Kidney epithelial cell (primary cell): ENCODE results near the gene ARSB. TPM values are rescaled to one million over a fixed set of nuclear protein-coding genes. Genes with fewer than 3 reads are reported as not detected.

Source experiments
- DNase-seq: peaks from one replicate; pipeline ENCODE4 v3.0.0-alpha.2; 2010; ENCODE audit warnings: low read depth
- H3K27me3 ChIP-seq: 2 replicates; pipeline ENCODE4 v1.6.0; 2011; ENCODE audit warnings: low read length; ENCODE audit not compliant: control insufficient read depth, insufficient read depth
- H3K36me3 ChIP-seq: 2 replicates; pipeline ENCODE4 v1.5.1; 2011; ENCODE audit warnings: low read length; ENCODE audit not compliant: control insufficient read depth, insufficient read depth
- H3K4me3 ChIP-seq: 2 replicates; pipeline ENCODE4 v1.5.1; 2011; ENCODE audit warnings: low read depth, mild to moderate bottlenecking, control low read depth, low read length
- CTCF ChIP-seq: IDR thresholded peaks from 2 replicates; pipeline ENCODE4 v1.5.1; 2011; ENCODE audit warnings: mild to moderate bottlenecking, moderate library complexity, low read length, control low read depth, inconsistent platforms; ENCODE audit not compliant: insufficient read depth, poor library complexity, severe bottlenecking
- total RNA-seq: library from RNA; depleted of rRNA; stranded (reverse); fragments of >200 nt; gene quantifications from 2 replicates; pipeline ENCODE4 v1.2.3, GENCODE V29; 2015

The ARSB gene
- total RNA-seq, 1 donor from 2014 or later, result 17.5 TPM

DNA sequence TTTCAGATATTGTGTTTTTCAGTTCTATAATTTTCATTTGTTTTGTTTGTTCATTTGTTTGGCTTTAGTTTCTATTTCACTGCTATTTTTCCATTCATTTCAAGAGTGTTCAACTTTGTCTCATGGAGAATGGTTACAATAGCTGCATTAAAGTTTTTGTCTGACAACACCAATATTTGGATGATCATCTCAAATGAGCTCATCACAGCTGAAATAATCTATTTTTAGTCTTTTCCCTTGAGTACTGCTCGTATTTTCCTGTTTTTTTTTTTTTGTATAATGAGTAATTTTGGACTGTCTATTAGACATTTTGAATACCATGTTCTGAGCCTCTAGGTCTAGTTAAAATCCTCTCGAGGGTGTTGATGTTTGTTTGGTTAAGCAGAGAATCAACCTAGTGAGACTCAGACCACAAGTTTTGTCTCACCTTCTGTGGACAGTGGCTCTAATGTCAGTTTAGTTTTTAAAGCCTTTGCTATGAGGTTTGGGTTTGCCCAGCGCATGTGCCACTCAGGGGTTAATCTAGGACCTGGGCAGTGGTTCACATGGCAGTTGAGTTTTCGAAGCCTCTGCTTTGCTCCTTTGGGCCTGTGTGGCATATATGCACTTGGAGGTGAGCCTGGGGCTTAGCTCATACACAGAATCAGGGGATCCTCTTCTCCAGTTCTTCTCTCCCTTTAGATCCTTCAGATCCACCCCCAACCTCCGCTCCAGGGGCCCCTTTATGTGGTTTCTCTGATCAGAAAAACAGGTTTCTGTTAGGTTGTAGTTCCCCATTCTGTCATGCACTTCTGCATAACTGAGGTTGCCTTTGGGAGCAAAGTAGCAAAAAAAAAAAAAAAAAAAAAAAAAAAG is 79.8 kb downstream of the ARSB start:
- no peak overlapping the region for H3K4me3 ChIP-seq
- no peaks in the 10 kb centered on the region for H3K27me3 ChIP-seq
- no peaks in the 10 kb centered on the region for H3K36me3 ChIP-seq
- TF ChIP-seq CTCF, result no peak
- DNase-seq, result no peak

- DNase-seq, result no peak
- TF ChIP-seq CTCF, result no peak
- no peaks in the 10 kb centered on the region for H3K36me3 ChIP-seq
- no peaks in the 10 kb centered on the region for H3K27me3 ChIP-seq
- no peak overlapping the region for H3K4me3 ChIP-seq
Observed at GRCh38 chr5:78903861-78904260, 81.2 kb downstream of the ARSB start.

DNA sequence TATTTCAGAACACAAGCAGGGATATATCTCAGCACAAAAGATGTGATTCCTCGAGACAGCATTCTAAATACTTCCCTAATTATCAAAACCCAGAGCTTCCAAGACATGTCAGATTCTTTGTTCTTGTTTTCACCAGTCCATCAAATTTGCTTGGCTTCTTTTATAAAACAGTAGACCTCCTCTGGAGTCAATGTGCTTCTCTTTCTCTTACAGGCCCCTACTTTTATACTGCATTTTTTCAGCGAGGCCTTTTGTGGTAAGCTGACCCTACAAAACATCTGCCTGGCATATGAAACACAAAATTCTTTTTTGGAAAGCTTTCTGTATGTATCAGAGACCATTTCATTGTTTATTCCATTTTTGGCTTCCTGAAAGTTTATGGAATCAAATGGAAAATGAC is 81.8 kb downstream of the ARSB start:
- DNase-seq, result no peak
- Histone ChIP-seq H3K4me3 (no peak overlapping the region), H3K27me3 (no peaks in the 10 kb centered on the region), H3K36me3 (no peaks in the 10 kb centered on the region)
- no peak for TF ChIP-seq CTCF

DNA sequence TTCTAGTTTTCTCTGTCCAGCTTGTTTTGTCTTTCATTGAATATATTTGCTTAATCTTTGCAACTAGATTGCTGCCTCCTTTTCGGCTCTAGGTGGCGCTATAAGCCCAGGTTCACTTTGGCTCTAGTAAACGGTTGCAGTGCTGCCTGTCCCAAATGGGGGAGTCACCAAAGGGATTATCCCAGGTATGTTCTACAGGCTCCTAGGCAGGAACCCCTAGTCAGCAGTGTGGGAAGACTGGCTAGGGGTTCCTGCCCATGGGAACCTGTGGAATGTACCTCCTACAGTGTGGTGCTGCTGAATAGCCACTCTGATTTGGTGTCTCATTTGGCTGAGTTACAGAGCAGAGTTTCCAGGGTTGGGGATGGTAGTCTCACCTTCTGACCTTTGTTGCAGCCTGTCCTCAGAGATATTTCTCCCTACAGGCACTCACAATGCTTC is 85.2 kb downstream of the ARSB start:
- no peaks in the 10 kb centered on the region for H3K36me3 ChIP-seq
- H3K27me3 ChIP-seq, result no peaks in the 10 kb centered on the region
- TF ChIP-seq CTCF, result peak; percentile 72
- DNase-seq, result no peak
- H3K4me3 ChIP-seq, result no peak overlapping the region

- no peak for DNase-seq
- Histone ChIP-seq H3K36me3 (no peaks in the 10 kb centered on the region), H3K4me3 (no peak overlapping the region), H3K27me3 (no peaks in the 10 kb centered on the region)
- TF ChIP-seq CTCF, result no peak
Observed at GRCh38 chr5:78896132-78896531, 89.0 kb downstream of the ARSB start.

GRCh38 chr5:78895616-78896015 is 89.5 kb downstream of the ARSB start:
- no peak for TF ChIP-seq CTCF
- no peaks in the 10 kb centered on the region for H3K27me3 ChIP-seq

More at GRCh38 chr5:78895616-78896015, 89.5 kb downstream of the ARSB start:
- Histone ChIP-seq H3K4me3 (no peak overlapping the region), H3K36me3 (no peaks in the 10 kb centered on the region)
- no peak for DNase-seq
